Spinal cord (tissue), 10 donors: ENCODE results near the gene ZBTB2. TPM values are rescaled to one million over a fixed set of nuclear protein-coding genes. Genes with fewer than 3 reads are reported as not detected.

Experiments used
- DNase-seq, 6 donors: peaks; one replicate each; pipeline versions ENCODE4 v3.0.0 to v3.0.0-alpha.2; 2013 to 2015; ENCODE audit warnings: low spot score in 6 of 6, low read depth in 4 of 6
- H3K27ac ChIP-seq: one replicate; pipeline ENCODE4 v1.5.1; 2013; ENCODE audit warnings: low read depth, low read length, control low read depth
- H3K27me3 ChIP-seq: one replicate; pipeline ENCODE4 v1.6.1; 2013; ENCODE audit warnings: low read length; ENCODE audit not compliant: control insufficient read depth, insufficient read depth
- H3K36me3 ChIP-seq: one replicate; pipeline ENCODE4 v1.6.1; 2013; ENCODE audit warnings: low read length; ENCODE audit not compliant: control insufficient read depth, insufficient read depth
- H3K4me1 ChIP-seq: one replicate; pipeline ENCODE4 v1.6.1; 2013; ENCODE audit warnings: low read length; ENCODE audit not compliant: control insufficient read depth, insufficient read depth
- H3K4me3 ChIP-seq: one replicate; pipeline ENCODE4 v1.5.1; 2013; ENCODE audit warnings: low read depth, low read length, control low read depth
- H3K9me3 ChIP-seq: one replicate; pipeline ENCODE4 v1.6.1; 2013; ENCODE audit warnings: low read length; ENCODE audit not compliant: control insufficient read depth, insufficient read depth
- WGBS: methylation state at CpG from one replicate; pipeline ENCODE4 v1.1.5; 2013; ENCODE audit warnings: missing lambda C conversion rate; ENCODE audit not compliant: insufficient coverage; 5-methylcytosine and 5-hydroxymethylcytosine counted together
- polyA plus RNA-seq, 2 donors: library from polyadenylated mRNA; unstranded; fragments of 120-200 nt; gene quantifications; one replicate each; pipeline ENCODE4 v1.2.1, GENCODE V29; 2013; ENCODE audit not compliant: insufficient read length in 2 of 2
- total RNA-seq, 2 donors: library from RNA; depleted of rRNA in 1 of 2; stranded (reverse); fragments of 120-200 nt in 1 of 2; fragments of >200 nt in 1 of 2; gene quantifications; one replicate each; pipeline versions ENCODE4 v1.2.3 to v1.2.4, GENCODE V29; 2013 to 2014
- donor health status: healthy.

Gene ZBTB2
- total and polyA plus RNA-seq, 4 donors, result 8.9 to 13.9 (median 11.1) TPM

GRCh38 chr6:151379933-151380847 lies 11.2 kb downstream of the ZBTB2 start:
- Histone ChIP-seq H3K4me3 (no peak overlapping the region), H3K27ac (no peak overlapping the region), H3K4me1 (peaks cover 9% of the 10 kb centered on the region), H3K27me3 (no peaks in the 10 kb centered on the region), H3K9me3 (no peaks in the 10 kb centered on the region), H3K36me3 (no peaks in the 10 kb centered on the region)
- 73% methylated on average over 10 of the region's 14 CpGs for WGBS
- DNase-seq, result no peak

- Histone ChIP-seq H3K27ac (no peak overlapping the region), H3K36me3 (peaks cover 5% of the 10 kb centered on the region), H3K9me3 (no peaks in the 10 kb centered on the region), H3K27me3 (no peaks in the 10 kb centered on the region), H3K4me1 (peaks cover 9% of the 10 kb centered on the region), H3K4me3 (no peak overlapping the region)
- DNase-seq, result no peak
- WGBS, result no CpG with 5 or more reads among the region's 3 CpGs
Observed at GRCh38 chr6:151377095-151377494, 14.3 kb downstream of the ZBTB2 start.

GRCh38 chr6:151376440-151376839 lies 14.9 kb downstream of the ZBTB2 start:
- no CpG with 5 or more reads among the region's 1 CpG for WGBS
- H3K27me3 ChIP-seq, result no peaks in the 10 kb centered on the region
- no peak for DNase-seq

GRCh38 chr6:151375833-151376232 lies 15.5 kb downstream of the ZBTB2 start:
- Histone ChIP-seq H3K36me3 (peaks cover 8% of the 10 kb centered on the region), H3K4me3 (no peak overlapping the region), H3K4me1 (peaks cover 9% of the 10 kb centered on the region), H3K9me3 (no peaks in the 10 kb centered on the region), H3K27ac (no peak overlapping the region), H3K27me3 (no peaks in the 10 kb centered on the region)
- no CpG with 5 or more reads among the region's 2 CpGs for WGBS
- DNase-seq, result no peak

More at GRCh38 chr6:151376440-151376839, 14.9 kb downstream of the ZBTB2 start:
- Histone ChIP-seq H3K9me3 (no peaks in the 10 kb centered on the region), H3K36me3 (peaks cover 6% of the 10 kb centered on the region), H3K27ac (no peak overlapping the region), H3K4me1 (peaks cover 9% of the 10 kb centered on the region), H3K4me3 (no peak overlapping the region)

GRCh38 chr6:151374036-151374683 lies 17.2 kb downstream of the ZBTB2 start:
- Histone ChIP-seq H3K9me3 (no peaks in the 10 kb centered on the region), H3K36me3 (peaks cover 9% of the 10 kb centered on the region), H3K27ac (no peak overlapping the region), H3K27me3 (no peaks in the 10 kb centered on the region), H3K4me3 (no peak overlapping the region), H3K4me1 (peaks cover 4% of the 10 kb centered on the region)
- no CpG with 5 or more reads among the region's 5 CpGs for WGBS
- no peak for DNase-seq

- H3K4me3 ChIP-seq, result no peak overlapping the region
- H3K27me3 ChIP-seq, result no peaks in the 10 kb centered on the region
- no peak for DNase-seq
- 92% methylated on average over 5 of the region's 5 CpGs for WGBS
- H3K4me1 ChIP-seq, result peaks cover 4% of the 10 kb centered on the region
- H3K36me3 ChIP-seq, result peaks cover 15% of the 10 kb centered on the region
- no peaks in the 10 kb centered on the region for H3K9me3 ChIP-seq
- no peak overlapping the region for H3K27ac ChIP-seq
Observed at GRCh38 chr6:151372164-151372563, 19.2 kb downstream of the ZBTB2 start.

- Histone ChIP-seq H3K4me1 (peaks cover 10% of the 10 kb centered on the region), H3K4me3 (no peak overlapping the region), H3K27ac (no peak overlapping the region), H3K36me3 (peaks cover 26% of the 10 kb centered on the region), H3K27me3 (no peaks in the 10 kb centered on the region), H3K9me3 (no peaks in the 10 kb centered on the region)
- DNase-seq, result peak in 3 of 6 donors; percentile 17 to 64 (median 54)
- WGBS, result 55% methylated on average over 4 of the region's 6 CpGs
Observed at GRCh38 chr6:151370509-151371078, 20.8 kb downstream of the ZBTB2 start.

- no peak for DNase-seq
- H3K4me3 ChIP-seq, result no peak overlapping the region
- H3K36me3 ChIP-seq, result peaks cover 25% of the 10 kb centered on the region
- H3K4me1 ChIP-seq, result peaks cover 8% of the 10 kb centered on the region
- WGBS, result 83% methylated on average over 5 of the region's 6 CpGs
- H3K27me3 ChIP-seq, result no peaks in the 10 kb centered on the region
- H3K9me3 ChIP-seq, result no peaks in the 10 kb centered on the region
- H3K27ac ChIP-seq, result no peak overlapping the region
Observed at GRCh38 chr6:151365233-151365632, 26.1 kb downstream of the ZBTB2 start.

- WGBS, result 98% methylated on average over 5 of the region's 5 CpGs
- H3K36me3 ChIP-seq, result peaks cover 12% of the 10 kb centered on the region
- no peaks in the 10 kb centered on the region for H3K9me3 ChIP-seq
- no peak for DNase-seq
- H3K27me3 ChIP-seq, result no peaks in the 10 kb centered on the region
- H3K4me3 ChIP-seq, result no peak overlapping the region
- no peak overlapping the region for H3K27ac ChIP-seq
- H3K4me1 ChIP-seq, result no peaks in the 10 kb centered on the region
Observed at GRCh38 chr6:151359486-151359885, 31.9 kb downstream of the ZBTB2 start.
